HUES48 (cell line): Measurements from ENCODE around the gene RWDD4.

Experiments used
- H3K27ac ChIP-seq: one replicate; pipeline ENCODE4 v1.7.0; 2013; ENCODE audit warnings: low read depth, low read length, inconsistent platforms
- H3K27me3 ChIP-seq: 2 replicates; pipeline ENCODE4 v1.6.1; 2013; ENCODE audit warnings: mild to moderate bottlenecking, low read length; ENCODE audit not compliant: control insufficient read depth, insufficient read depth
- H3K36me3 ChIP-seq: 2 replicates; pipeline ENCODE4 v1.6.1; 2013; ENCODE audit warnings: low read length; ENCODE audit not compliant: control insufficient read depth, insufficient read depth
- H3K4me1 ChIP-seq: 2 replicates; pipeline ENCODE4 v1.6.1; 2013; ENCODE audit warnings: mild to moderate bottlenecking, low read length; ENCODE audit not compliant: control insufficient read depth, insufficient read depth
- H3K4me3 ChIP-seq: 2 replicates; pipeline ENCODE4 v1.5.1; 2013; ENCODE audit warnings: mild to moderate bottlenecking, low read depth, low read length
- H3K9ac ChIP-seq: 2 replicates; pipeline ENCODE4 v1.6.1; 2013; ENCODE audit warnings: mild to moderate bottlenecking, low read depth, low read length, moderate library complexity
- H3K9me3 ChIP-seq: 2 replicates; pipeline ENCODE4 v1.6.1; 2013; ENCODE audit warnings: low read length; ENCODE audit not compliant: control insufficient read depth, insufficient read depth

Gene RWDD4

GRCh38 chr4:183659029-183659871, at the start of gene RWDD4, which contains the start of gene TRAPPC11:
Gene RWDD4 (minus strand): TSS chr4:183659185. CDS start chr4:183658952, 233 bp downstream.
Gene TRAPPC11 (plus strand): TSS chr4:183659293. CDS start chr4:183663868, 4,575 bp downstream.
- Histone ChIP-seq H3K9me3 (no peaks in the 10 kb centered on the region), H3K27ac (peak within 1 kb of the TSS; percentile 78), H3K36me3 (peaks cover 17% of the 10 kb centered on the region), H3K27me3 (no peaks in the 10 kb centered on the region), H3K9ac (peak within 1 kb of the TSS; percentile 84), H3K4me3 (peak within 1 kb of the TSS; percentile 95), H3K4me1 (peaks cover 17% of the 10 kb centered on the region)

- Histone ChIP-seq H3K4me3 (no peak overlapping the region), H3K4me1 (no peaks in the 10 kb centered on the region), H3K27ac (no peak overlapping the region), H3K36me3 (peaks cover 86% of the 10 kb centered on the region), H3K9me3 (no peaks in the 10 kb centered on the region), H3K27me3 (no peaks in the 10 kb centered on the region), H3K9ac (no peak overlapping the region)
These were observed 43.5 kb upstream of the RWDD4 start for GRCh38 chr4:183702492-183702891.

GRCh38 chr4:183700407-183700806, 41.4 kb upstream of the RWDD4 start:
- no peak overlapping the region for H3K9ac ChIP-seq
- no peaks in the 10 kb centered on the region for H3K27me3 ChIP-seq
- H3K36me3 ChIP-seq: peaks cover 88% of the 10 kb centered on the region
- H3K4me1 ChIP-seq: no peaks in the 10 kb centered on the region
- no peak overlapping the region for H3K4me3 ChIP-seq
- H3K9me3 ChIP-seq: no peaks in the 10 kb centered on the region
- no peak overlapping the region for H3K27ac ChIP-seq

GRCh38 chr4:183698909-183699308, 39.9 kb upstream of the RWDD4 start:
- no peaks in the 10 kb centered on the region for H3K9me3 ChIP-seq
- H3K4me1 ChIP-seq: no peaks in the 10 kb centered on the region
- no peak overlapping the region for H3K4me3 ChIP-seq
- H3K36me3 ChIP-seq: peaks cover 94% of the 10 kb centered on the region
- H3K9ac ChIP-seq: no peak overlapping the region
- no peak overlapping the region for H3K27ac ChIP-seq
- no peaks in the 10 kb centered on the region for H3K27me3 ChIP-seq

- H3K27me3 ChIP-seq: no peaks in the 10 kb centered on the region
- no peak overlapping the region for H3K27ac ChIP-seq
- peaks cover 82% of the 10 kb centered on the region for H3K36me3 ChIP-seq
- no peak overlapping the region for H3K9ac ChIP-seq
- no peak overlapping the region for H3K4me3 ChIP-seq
- H3K9me3 ChIP-seq: no peaks in the 10 kb centered on the region
- H3K4me1 ChIP-seq: no peaks in the 10 kb centered on the region
These were observed 32.9 kb upstream of the RWDD4 start for GRCh38 chr4:183691897-183692296.

GRCh38 chr4:183691006-183691405, 32.0 kb upstream of the RWDD4 start:
- H3K27ac ChIP-seq: no peak overlapping the region
- H3K9me3 ChIP-seq: no peaks in the 10 kb centered on the region
- peaks cover 81% of the 10 kb centered on the region for H3K36me3 ChIP-seq

GRCh38 chr4:183688216-183688615, 29.2 kb upstream of the RWDD4 start:
- H3K9ac ChIP-seq: no peak overlapping the region
- no peaks in the 10 kb centered on the region for H3K4me1 ChIP-seq
- no peak overlapping the region for H3K4me3 ChIP-seq
- H3K27me3 ChIP-seq: no peaks in the 10 kb centered on the region
- H3K27ac ChIP-seq: no peak overlapping the region
- peaks cover 82% of the 10 kb centered on the region for H3K36me3 ChIP-seq
- no peaks in the 10 kb centered on the region for H3K9me3 ChIP-seq

More at GRCh38 chr4:183691006-183691405, 32.0 kb upstream of the RWDD4 start:
- H3K4me1 ChIP-seq: no peaks in the 10 kb centered on the region
- no peak overlapping the region for H3K9ac ChIP-seq
- H3K27me3 ChIP-seq: no peaks in the 10 kb centered on the region
- H3K4me3 ChIP-seq: no peak overlapping the region

GRCh38 chr4:183686461-183686860, 27.5 kb upstream of the RWDD4 start:
- Histone ChIP-seq H3K4me3 (no peak overlapping the region), H3K27me3 (no peaks in the 10 kb centered on the region), H3K9me3 (no peaks in the 10 kb centered on the region), H3K9ac (no peak overlapping the region), H3K36me3 (peaks cover 80% of the 10 kb centered on the region), H3K4me1 (no peaks in the 10 kb centered on the region), H3K27ac (no peak overlapping the region)

- Histone ChIP-seq H3K4me1 (no peaks in the 10 kb centered on the region), H3K9ac (no peak overlapping the region), H3K27ac (no peak overlapping the region), H3K27me3 (no peaks in the 10 kb centered on the region), H3K9me3 (no peaks in the 10 kb centered on the region), H3K4me3 (no peak overlapping the region), H3K36me3 (peaks cover 88% of the 10 kb centered on the region)
These were observed 22.1 kb upstream of the RWDD4 start for GRCh38 chr4:183681119-183681518.

GRCh38 chr4:183675625-183676024, 16.6 kb upstream of the RWDD4 start:
- Histone ChIP-seq H3K36me3 (peaks cover 71% of the 10 kb centered on the region), H3K4me1 (no peaks in the 10 kb centered on the region), H3K27me3 (no peaks in the 10 kb centered on the region), H3K4me3 (no peak overlapping the region), H3K9ac (no peak overlapping the region), H3K9me3 (no peaks in the 10 kb centered on the region), H3K27ac (no peak overlapping the region)

- Histone ChIP-seq H3K9ac (no peak overlapping the region), H3K36me3 (peaks cover 68% of the 10 kb centered on the region), H3K27me3 (no peaks in the 10 kb centered on the region), H3K27ac (no peak overlapping the region), H3K4me3 (no peak overlapping the region), H3K4me1 (no peaks in the 10 kb centered on the region), H3K9me3 (no peaks in the 10 kb centered on the region)
These were observed 15.2 kb upstream of the RWDD4 start for GRCh38 chr4:183674153-183674552.
